OCI-LY1 (cell line): ENCODE data around the gene OR10G3.

Experiments
- H2AFZ ChIP-seq: fragments of 200-600 bp; sonication (generic), shearing (Covaris generic); 2 replicates; pipeline ENCODE4 v1.6.0; 2014; ENCODE audit warnings: antibody characterized with exemption, mild to moderate bottlenecking, low read length
- H3F3A ChIP-seq: fragments of 200-600 bp; sonication (generic), shearing (Covaris generic); 2 replicates; pipeline ENCODE4 v1.6.0; 2014; ENCODE audit warnings: mild to moderate bottlenecking, antibody characterized with exemption, low read length, moderate library complexity; ENCODE audit not compliant: insufficient read depth
- H3K27ac ChIP-seq: fragments of 200-600 bp; sonication (generic); 2 replicates; pipeline ENCODE4 v1.5.1; 2014; ENCODE audit warnings: low read length, mixed run types, mild to moderate bottlenecking, low read depth; ENCODE audit not compliant: poor library complexity, severe bottlenecking
- H3K27me3 ChIP-seq: fragments of 200-600 bp; sonication (generic); 2 replicates; pipeline ENCODE4 v1.6.0; 2014; ENCODE audit warnings: antibody characterized with exemption, mild to moderate bottlenecking, low read length, moderate library complexity; ENCODE audit not compliant: insufficient read depth
- H3K36me3 ChIP-seq: fragments of 200-600 bp; sonication (generic); 2 replicates; pipeline ENCODE4 v1.6.1; 2014; ENCODE audit warnings: mild to moderate bottlenecking, antibody characterized with exemption, low read length, moderate library complexity, mixed read lengths; ENCODE audit not compliant: insufficient read depth
- H3K4me1 ChIP-seq: fragments of 200-600 bp; sonication (generic); 2 replicates; pipeline ENCODE4 v1.5.1; 2014; ENCODE audit warnings: mild to moderate bottlenecking, low read length, moderate library complexity; ENCODE audit not compliant: insufficient read depth, severe bottlenecking
- H3K4me2 ChIP-seq: fragments of 200-600 bp; sonication (generic), shearing (Covaris generic); 2 replicates; pipeline ENCODE4 v1.6.1; 2014; ENCODE audit warnings: low read length
- H3K4me3 ChIP-seq: fragments of 200-600 bp; sonication (generic); 2 replicates; pipeline ENCODE4 v1.5.1; 2014; ENCODE audit warnings: low read length, low read depth, mild to moderate bottlenecking, mixed read lengths; ENCODE audit not compliant: poor library complexity, severe bottlenecking
- H3K79me2 ChIP-seq: fragments of 200-600 bp; shearing (Covaris generic); 2 replicates; pipeline ENCODE4 v1.6.1; 2016; ENCODE audit warnings: mixed run types, low read length, mixed read lengths; ENCODE audit not compliant: insufficient read depth
- H3K9ac ChIP-seq: fragments of 200-600 bp; sonication (generic), shearing (Covaris generic); 2 replicates; pipeline ENCODE4 v1.6.1; 2014; ENCODE audit warnings: mild to moderate bottlenecking, low read length, mixed read lengths
- H3K9me2 ChIP-seq: fragments of 200-600 bp; sonication (generic), shearing (Covaris generic); 2 replicates; pipeline ENCODE4 v1.6.1; 2014; ENCODE audit warnings: low read depth, mild to moderate bottlenecking, low read length, mixed read lengths
- H3K9me3 ChIP-seq: fragments of 200-600 bp; shearing (Covaris generic); 2 replicates; pipeline ENCODE4 v1.6.1; 2014; ENCODE audit warnings: low read length, mixed read lengths
- H4K20me1 ChIP-seq: fragments of 200-600 bp; sonication (generic), shearing (Covaris generic); 2 replicates; pipeline ENCODE4 v1.6.0; 2016; ENCODE audit warnings: mild to moderate bottlenecking, low read length; ENCODE audit not compliant: insufficient read depth
- EZH2 ChIP-seq: fragments of 200-600 bp; sonication (generic), shearing (Covaris generic); IDR thresholded peaks from 2 replicates; pipeline ENCODE4 v1.8.0; 2017; ENCODE audit warnings: borderline replicate concordance, mixed run types, mild to moderate bottlenecking, antibody characterized with exemption, low read length, moderate library complexity, mixed read lengths
- TF ChIP-seq, protein P1 (sequence below): fragments of 200-600 bp; sonication (generic), shearing (Covaris generic); IDR thresholded peaks from 2 replicates; pipeline ENCODE4 v1.5.1; 2017; ENCODE audit warnings: mild to moderate bottlenecking, antibody characterized with exemption, low read length, moderate library complexity, mixed read lengths

Gene OR10G3

DNA sequence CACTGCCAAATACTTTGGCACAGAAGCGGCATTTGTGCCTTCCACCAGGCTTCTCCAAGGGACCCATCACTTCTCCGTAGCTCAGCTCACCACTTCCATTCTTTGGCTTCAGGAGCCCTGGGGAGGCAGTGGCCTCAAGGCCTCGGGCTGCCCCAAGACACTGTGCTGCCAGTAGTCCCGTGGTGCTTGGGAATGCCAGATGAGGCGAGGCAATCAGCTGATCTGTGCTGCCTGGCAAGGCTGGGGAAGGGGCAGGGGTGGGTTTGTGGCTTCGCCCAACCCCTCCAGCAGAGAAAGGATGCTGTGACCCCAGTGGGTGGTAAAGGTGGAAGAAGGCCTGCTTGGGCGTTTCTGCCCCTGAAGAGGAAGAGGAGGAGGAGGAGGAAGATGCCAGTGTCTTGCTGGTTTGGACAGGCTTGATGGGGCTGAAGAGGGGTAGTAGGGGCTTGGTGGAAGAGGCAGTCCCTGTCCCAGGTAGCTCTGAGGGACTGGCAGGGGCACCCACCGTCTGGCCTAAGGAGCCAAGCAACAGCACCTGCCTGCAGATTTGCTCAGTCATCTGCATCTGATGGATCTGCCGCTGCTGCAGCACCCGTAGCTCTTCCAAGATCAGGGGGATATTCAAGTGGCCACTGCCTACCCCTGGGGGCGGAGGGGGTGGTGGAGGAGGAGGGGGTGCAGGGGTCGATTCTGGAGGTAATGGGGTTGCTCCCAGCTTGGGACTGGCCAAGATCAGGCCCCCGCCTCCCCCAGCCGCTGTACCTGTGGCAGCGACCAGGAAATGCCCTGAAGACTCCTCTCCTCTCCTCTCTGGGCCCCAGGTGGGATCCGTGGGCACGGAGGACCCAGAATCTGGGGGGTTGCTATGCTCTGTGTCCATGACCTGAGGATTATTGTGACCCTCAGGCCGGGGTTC, 55.0 kb downstream of the OR10G3 start:
- H3K4me2 ChIP-seq = peak overlapping the region; percentile 53; the same call in 1 of the 2 replicates
- no peak overlapping the region for H3K9ac ChIP-seq
- TF ChIP-seq, protein P1, sequence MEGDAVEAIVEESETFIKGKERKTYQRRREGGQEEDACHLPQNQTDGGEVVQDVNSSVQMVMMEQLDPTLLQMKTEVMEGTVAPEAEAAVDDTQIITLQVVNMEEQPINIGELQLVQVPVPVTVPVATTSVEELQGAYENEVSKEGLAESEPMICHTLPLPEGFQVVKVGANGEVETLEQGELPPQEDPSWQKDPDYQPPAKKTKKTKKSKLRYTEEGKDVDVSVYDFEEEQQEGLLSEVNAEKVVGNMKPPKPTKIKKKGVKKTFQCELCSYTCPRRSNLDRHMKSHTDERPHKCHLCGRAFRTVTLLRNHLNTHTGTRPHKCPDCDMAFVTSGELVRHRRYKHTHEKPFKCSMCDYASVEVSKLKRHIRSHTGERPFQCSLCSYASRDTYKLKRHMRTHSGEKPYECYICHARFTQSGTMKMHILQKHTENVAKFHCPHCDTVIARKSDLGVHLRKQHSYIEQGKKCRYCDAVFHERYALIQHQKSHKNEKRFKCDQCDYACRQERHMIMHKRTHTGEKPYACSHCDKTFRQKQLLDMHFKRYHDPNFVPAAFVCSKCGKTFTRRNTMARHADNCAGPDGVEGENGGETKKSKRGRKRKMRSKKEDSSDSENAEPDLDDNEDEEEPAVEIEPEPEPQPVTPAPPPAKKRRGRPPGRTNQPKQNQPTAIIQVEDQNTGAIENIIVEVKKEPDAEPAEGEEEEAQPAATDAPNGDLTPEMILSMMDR = no peak
- TF ChIP-seq EZH2 = no peak

DNA sequence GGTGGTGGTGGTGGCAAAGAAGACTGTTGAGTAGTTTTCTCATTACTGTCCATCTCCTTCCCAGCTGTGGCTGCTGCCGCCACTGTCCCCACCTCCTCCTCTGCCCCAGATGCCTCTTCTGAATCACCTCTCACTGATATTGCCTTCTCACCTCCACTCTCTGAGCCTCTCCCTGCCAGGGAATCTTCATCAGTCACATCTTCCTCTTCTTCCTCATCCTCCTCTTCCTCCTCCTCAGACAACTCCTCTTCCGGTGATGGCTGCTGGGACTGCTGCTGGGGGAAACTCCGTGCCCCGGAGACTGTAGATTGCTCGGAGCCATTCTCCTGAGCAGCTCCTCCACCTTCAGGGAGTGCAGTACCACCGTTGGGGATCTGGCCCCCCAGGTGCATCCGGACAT, 56.7 kb downstream of the OR10G3 start:
- H3K27ac ChIP-seq = no peak overlapping the region
- no peaks in the 10 kb centered on the region for H4K20me1 ChIP-seq
- TF ChIP-seq, protein P1 = no peak
- TF ChIP-seq EZH2 = no peak
- no peaks in the 10 kb centered on the region for H3K9me3 ChIP-seq
- H3K9ac ChIP-seq = no peak overlapping the region
- H3K4me1 ChIP-seq = peaks cover 17% of the 10 kb centered on the region
- no peaks in the 10 kb centered on the region; the same call in 1 of the 2 replicates for H3K27me3 ChIP-seq
- no peaks in the 10 kb centered on the region for H3K79me2 ChIP-seq
- H3F3A ChIP-seq = no peaks in the 10 kb centered on the region
- no peaks in the 10 kb centered on the region for H3K36me3 ChIP-seq
- H3K4me2 ChIP-seq = no peak overlapping the region
- H3K9me2 ChIP-seq = no peaks in the 10 kb centered on the region
- H3K4me3 ChIP-seq = no peak overlapping the region
- no peak overlapping the region for H2AFZ ChIP-seq

More for the DNA sequence above, 55.0 kb downstream of the OR10G3 start:
- Histone ChIP-seq H3K36me3 (no peaks in the 10 kb centered on the region), H3K4me3 (no peak overlapping the region), H3K4me1 (peaks cover 17% of the 10 kb centered on the region), H3K27me3 (no peaks in the 10 kb centered on the region; the same call in 1 of the 2 replicates), H3K79me2 (no peaks in the 10 kb centered on the region), H3K9me2 (no peaks in the 10 kb centered on the region), H2AFZ (no peak overlapping the region), H3F3A (no peaks in the 10 kb centered on the region), H3K27ac (no peak overlapping the region), H3K9me3 (no peaks in the 10 kb centered on the region), H4K20me1 (no peaks in the 10 kb centered on the region)

DNA sequence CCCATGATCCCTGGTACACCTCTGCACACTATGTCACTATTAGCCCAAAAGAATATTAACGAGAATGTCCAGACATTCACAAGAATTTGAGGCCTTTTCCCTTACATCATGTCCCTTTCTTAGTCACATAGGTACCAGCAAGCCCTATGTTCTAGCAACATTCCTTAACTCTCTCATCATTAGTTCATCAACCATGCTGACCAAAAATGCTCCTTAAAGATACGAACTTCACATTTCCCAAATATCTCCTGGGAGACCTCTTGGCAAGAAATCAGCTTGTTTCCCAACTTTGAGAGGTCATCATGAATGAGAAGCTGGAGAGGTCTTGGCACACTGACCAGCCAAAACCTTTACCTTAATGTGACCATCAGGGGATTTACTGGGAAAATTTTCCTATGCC, 58.4 kb downstream of the OR10G3 start:
- Histone ChIP-seq H3K27ac (no peak overlapping the region), H3K4me1 (peaks cover 7% of the 10 kb centered on the region), H2AFZ (no peak overlapping the region), H4K20me1 (no peaks in the 10 kb centered on the region), H3K4me3 (no peak overlapping the region), H3K79me2 (no peaks in the 10 kb centered on the region), H3K9me3 (no peaks in the 10 kb centered on the region), H3K27me3 (no peaks in the 10 kb centered on the region; the same call in 1 of the 2 replicates), H3K9ac (no peak overlapping the region), H3K9me2 (no peaks in the 10 kb centered on the region), H3K36me3 (no peaks in the 10 kb centered on the region), H3F3A (no peaks in the 10 kb centered on the region), H3K4me2 (no peak overlapping the region)
- no peak for TF ChIP-seq EZH2
- TF ChIP-seq, protein P1 = no peak
